HG02981 (cell line): ENCODE measurements around the gene HERPUD1.
"Not testable (repeated sequence)": the region's sequence is repeated elsewhere in the genome, so short reads cannot be mapped to it uniquely, and the experiment has no call there.

ENCODE experiments used
- ATAC-seq: cut with Tn5 transposase; IDR thresholded peaks from one replicate; pipeline ENCODE4 v1.9.1; 2021; ENCODE audit warnings: mild to moderate bottlenecking, moderate library complexity; ENCODE audit not compliant: unreplicated experiment

HERPUD1 gene

GRCh38 chr16:56977823-56978430, 46.0 kb downstream of the HERPUD1 start:
- no peak for ATAC-seq

GRCh38 chr16:56980201-56980535, 48.2 kb downstream of the HERPUD1 start:
- ATAC-seq = no peak

GRCh38 chr16:56980792-56981724, 49.1 kb downstream of the HERPUD1 start:
- peak; percentile 50 for ATAC-seq

- no peak for ATAC-seq
These were observed 49.9 kb downstream of the HERPUD1 start for GRCh38 chr16:56981729-56982271.

GRCh38 chr16:56982695-56983094, 50.8 kb downstream of the HERPUD1 start:
- no peak for ATAC-seq

GRCh38 chr16:56983211-56983751, 51.3 kb downstream of the HERPUD1 start:
- ATAC-seq = no peak

- ATAC-seq = no peak
These were observed 52.7 kb downstream of the HERPUD1 start for GRCh38 chr16:56984639-56985038.

- ATAC-seq = no peak
These were observed 53.5 kb downstream of the HERPUD1 start for GRCh38 chr16:56985288-56985961.

- ATAC-seq = no peak
These were observed 54.0 kb downstream of the HERPUD1 start for GRCh38 chr16:56985962-56986360.

GRCh38 chr16:56986361-56986760, 54.4 kb downstream of the HERPUD1 start:
- no peak for ATAC-seq

- not testable (repeated sequence) for ATAC-seq
These were observed 55.0 kb downstream of the HERPUD1 start for GRCh38 chr16:56986908-56987307.

GRCh38 chr16:56987692-56988091, 55.8 kb downstream of the HERPUD1 start:
- no peak for ATAC-seq

- no peak for ATAC-seq
These were observed 56.4 kb downstream of the HERPUD1 start for GRCh38 chr16:56988161-56988947.

GRCh38 chr16:56988948-56989945, 57.3 kb downstream of the HERPUD1 start, which contains the start of gene NLRC5:
Gene NLRC5, plus strand, starts transcription at chr16:56989557. Its CDS starts 31,156 bp downstream, at chr16:57020713.
- ATAC-seq = peak; percentile 83

GRCh38 chr16:56989988-56990387, 58.0 kb downstream of the HERPUD1 start:
- ATAC-seq = no peak

- no peak for ATAC-seq
These were observed 58.7 kb downstream of the HERPUD1 start for GRCh38 chr16:56990407-56991286.

GRCh38 chr16:56992431-56992830, 60.5 kb downstream of the HERPUD1 start:
- ATAC-seq = not testable (repeated sequence)

GRCh38 chr16:56993204-56993603, 61.3 kb downstream of the HERPUD1 start:
- no peak for ATAC-seq
